Hypothalamus (tissue), 51 donors: Measurements from ENCODE around the gene OBSL1.
A peak's percentile ranks its signal among the peaks of the same experiment; 100 is the strongest.

Experiments
- DNase-seq, 51 donors: peaks; one replicate each; lab custom pipeline; 2025; lab: John Stamatoyannopoulos, UW

OBSL1 gene

GRCh38 chr2:219516888-219517287, 54.5 kb downstream of the OBSL1 start:
- no peak for DNase-seq

GRCh38 chr2:219515874-219516629, 55.3 kb downstream of the OBSL1 start:
- DNase-seq: peak in 1 of 51 donors; percentile 8

- DNase-seq: no peak
Observed at GRCh38 chr2:219514836-219515235, 56.5 kb downstream of the OBSL1 start.

- DNase-seq: peak in 7 of 51 donors; percentile 11 to 32 (median 17)
Observed at GRCh38 chr2:219514196-219514761, 57.1 kb downstream of the OBSL1 start, which contains the start of gene ASIC4. TSS of gene ASIC4 (plus strand) at chr2:219514482. CDS start at chr2:219514725, 243 bp downstream.

- DNase-seq: no peak
Observed at GRCh38 chr2:219513787-219514186, 57.6 kb downstream of the OBSL1 start.

- no peak for DNase-seq
Observed at GRCh38 chr2:219512524-219513216, 58.7 kb downstream of the OBSL1 start.

GRCh38 chr2:219511547-219512325, 59.6 kb downstream of the OBSL1 start:
- peak in 4 of 51 donors; percentile 15 to 17 (median 16) for DNase-seq

GRCh38 chr2:219510512-219511135, 60.7 kb downstream of the OBSL1 start:
- DNase-seq: no peak

GRCh38 chr2:219509780-219510511, 61.4 kb downstream of the OBSL1 start:
- DNase-seq: peak in 39 of 51 donors; percentile 9 to 67 (median 31)

- peak in 2 of 51 donors; percentile 39 to 46 for DNase-seq
Observed at GRCh38 chr2:219508971-219509779, 62.2 kb downstream of the OBSL1 start.

GRCh38 chr2:219508444-219508734, 63.0 kb downstream of the OBSL1 start:
- no peak for DNase-seq

- DNase-seq: no peak
Observed at GRCh38 chr2:219507581-219508443, 63.5 kb downstream of the OBSL1 start.

GRCh38 chr2:219506802-219507526, 64.4 kb downstream of the OBSL1 start:
- DNase-seq: peak in 1 of 51 donors; percentile 29

- no peak for DNase-seq
Observed at GRCh38 chr2:219506153-219506801, 65.1 kb downstream of the OBSL1 start.

- DNase-seq: no peak
Observed at GRCh38 chr2:219505585-219505984, 65.8 kb downstream of the OBSL1 start.

GRCh38 chr2:219502618-219503017, 68.7 kb downstream of the OBSL1 start:
- DNase-seq: no peak

- DNase-seq: no peak
Observed at GRCh38 chr2:219501849-219502248, 69.5 kb downstream of the OBSL1 start.
